ENCODE results near the gene HEXA.

DNA sequence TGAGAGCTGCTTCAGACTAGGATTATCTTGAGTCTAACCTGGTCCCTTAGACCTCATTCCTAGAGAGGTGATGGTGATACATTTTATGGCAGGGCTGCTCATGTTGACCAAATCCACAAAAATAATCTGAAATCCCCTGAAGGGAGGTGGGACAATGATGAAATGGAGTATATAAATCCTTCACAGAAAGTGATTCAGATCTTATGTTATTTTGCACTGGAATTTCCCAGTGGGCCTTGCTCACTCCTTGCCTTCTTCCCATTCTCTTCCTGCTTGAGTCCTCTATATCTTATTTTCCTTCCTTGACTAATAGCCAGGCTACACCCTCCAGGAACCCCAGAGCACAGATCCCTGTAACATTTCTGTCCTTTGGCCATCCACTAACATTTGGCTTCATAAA lies 11.9 kb upstream of the HEXA start:
- no peak for TF ChIP-seq CTCF (IDR thresholded peaks at IDR 0.05)
- no peak for TF ChIP-seq POLR2A (IDR thresholded peaks at IDR 0.05)

Measured in lower leg skin (tissue), 3 donors.